ENCODE measurements around the gene KCNMA1.

The KCNMA1 gene

GRCh38 chr10:77669892-77670291, 32.3 kb upstream of the KCNMA1 start:
- Histone ChIP-seq H3K23ac (ENCODE audit: low read depth, low read length, poor library complexity) (no peak overlapping the region), H3K4me2 (ENCODE audit: insufficient read depth, low read length, poor library complexity, severe bottlenecking) (no peak overlapping the region), H2AK5ac (ENCODE audit: low read depth, low read length) (no peak overlapping the region), H3K18ac (ENCODE audit: low read length) (no peak overlapping the region), H2BK5ac (ENCODE audit: low read length) (no peak overlapping the region), H2BK120ac (ENCODE audit: low read depth, low read length) (no peak overlapping the region), H3K9me3 (replicated peaks in 1 of 2; ENCODE audit: control insufficient read depth in 2 of 2, insufficient read depth in 1 of 2, low read depth in 1 of 2, low read length in 2 of 2) (no peaks in the 10 kb centered on the region), H3K36me3 (replicated peaks in 1 of 2; ENCODE audit: control insufficient read depth in 2 of 2, insufficient read depth in 2 of 2, low read length in 2 of 2) (no peaks in the 10 kb centered on the region), H3K14ac (ENCODE audit: low read length) (no peak overlapping the region), H4K8ac (ENCODE audit: low read depth, low read length) (no peak overlapping the region), H4K91ac (ENCODE audit: low read depth, low read length, poor library complexity) (no peak overlapping the region), H2AFZ (ENCODE audit: low read length) (no peak overlapping the region), H3K79me1 (ENCODE audit: low read depth, low read length) (no peaks in the 10 kb centered on the region), H3K9ac (ENCODE audit: low read depth, low read length, poor library complexity) (no peak overlapping the region), H3K27me3 (ENCODE audit: control insufficient read depth in 3 of 3, insufficient read depth in 3 of 3, low read depth in 1 of 3, low read length in 3 of 3) (peaks cover 0 to 7% (median 0%) of the 10 kb centered on the region in 3 experiments), H3K27ac (replicated peaks; ENCODE audit: low read length) (no peak overlapping the region), H3K4me1 (ENCODE audit: control insufficient read depth in 2 of 2, insufficient read depth in 1 of 2, low read depth in 1 of 2, low read length in 2 of 2) (no peaks in the 10 kb centered on the region), H2BK12ac (ENCODE audit: low read length) (no peak overlapping the region), H2BK15ac (ENCODE audit: low read length) (no peak overlapping the region), H3K4me3 (ENCODE audit: low read length in 2 of 2) (no peak overlapping the region), H3K4ac (ENCODE audit: low read length) (no peak overlapping the region)
- no peak for DNase-seq (ENCODE audit: low spot score)

GRCh38 chr10:77667426-77668324, 30.1 kb upstream of the KCNMA1 start:
- H2BK5ac ChIP-seq (ENCODE audit: low read length): no peak overlapping the region
- H3K9ac ChIP-seq (ENCODE audit: low read depth, low read length, poor library complexity): no peak overlapping the region
- DNase-seq (ENCODE audit: low spot score): no peak
- no peak overlapping the region for H4K91ac ChIP-seq (ENCODE audit: low read depth, low read length, poor library complexity)
- no peak overlapping the region for H3K14ac ChIP-seq (ENCODE audit: low read length)
- H3K4me1 ChIP-seq (ENCODE audit: control insufficient read depth in 2 of 2, insufficient read depth in 1 of 2, low read depth in 1 of 2, low read length in 2 of 2): peaks cover 1 to 12% of the 10 kb centered on the region in 2 donors
- no peaks in the 10 kb centered on the region for H3K9me3 ChIP-seq (replicated peaks in 1 of 2; ENCODE audit: control insufficient read depth in 2 of 2, insufficient read depth in 1 of 2, low read depth in 1 of 2, low read length in 2 of 2)
- no peak overlapping the region for H2BK12ac ChIP-seq (ENCODE audit: low read length)
- no peak overlapping the region for H2AK5ac ChIP-seq (ENCODE audit: low read depth, low read length)
- H3K23ac ChIP-seq (ENCODE audit: low read depth, low read length, poor library complexity): no peak overlapping the region
- H3K4me2 ChIP-seq (ENCODE audit: insufficient read depth, low read length, poor library complexity, severe bottlenecking): no peak overlapping the region
- H3K4me3 ChIP-seq (ENCODE audit: low read length in 2 of 2): no peak overlapping the region
- H3K79me1 ChIP-seq (ENCODE audit: low read depth, low read length): no peaks in the 10 kb centered on the region
- H3K4ac ChIP-seq (ENCODE audit: low read length): no peak overlapping the region
- no peak overlapping the region for H2BK15ac ChIP-seq (ENCODE audit: low read length)
- H3K27me3 ChIP-seq (ENCODE audit: control insufficient read depth in 3 of 3, insufficient read depth in 3 of 3, low read depth in 1 of 3, low read length in 3 of 3): peaks cover 0 to 7% (median 0%) of the 10 kb centered on the region in 3 experiments
- no peaks in the 10 kb centered on the region for H3K36me3 ChIP-seq (replicated peaks in 1 of 2; ENCODE audit: control insufficient read depth in 2 of 2, insufficient read depth in 2 of 2, low read length in 2 of 2)
- no peak overlapping the region for H2BK120ac ChIP-seq (ENCODE audit: low read depth, low read length)
- no peak overlapping the region for H3K18ac ChIP-seq (ENCODE audit: low read length)
- no CpG with 5 or more reads among the region's 3 CpGs for WGBS, 2 donors (ENCODE audit: extremely low coverage in 2 of 2, insufficient read length in 2 of 2, insufficient replicate concordance in 1 of 2)
- no peak overlapping the region for H2AFZ ChIP-seq (ENCODE audit: low read length)
- no peak overlapping the region for H4K8ac ChIP-seq (ENCODE audit: low read depth, low read length)
- H3K27ac ChIP-seq (replicated peaks; ENCODE audit: low read length): no peak overlapping the region

- DNase-seq (ENCODE audit: low spot score): no peak
Observed at GRCh38 chr10:77666821-77667220, 29.2 kb upstream of the KCNMA1 start.

GRCh38 chr10:77664696-77665095, 27.1 kb upstream of the KCNMA1 start:
- Histone ChIP-seq H4K91ac (ENCODE audit: low read depth, low read length, poor library complexity) (no peak overlapping the region), H3K4ac (ENCODE audit: low read length) (no peak overlapping the region), H3K18ac (ENCODE audit: low read length) (no peak overlapping the region), H3K4me1 (ENCODE audit: control insufficient read depth in 2 of 2, insufficient read depth in 1 of 2, low read depth in 1 of 2, low read length in 2 of 2) (peaks cover 1 to 12% of the 10 kb centered on the region in 2 donors), H3K4me3 (ENCODE audit: low read length in 2 of 2) (no peak overlapping the region), H3K4me2 (ENCODE audit: insufficient read depth, low read length, poor library complexity, severe bottlenecking) (no peak overlapping the region), H3K9ac (ENCODE audit: low read depth, low read length, poor library complexity) (no peak overlapping the region), H3K14ac (ENCODE audit: low read length) (no peak overlapping the region), H2BK5ac (ENCODE audit: low read length) (no peak overlapping the region), H3K27me3 (ENCODE audit: control insufficient read depth in 3 of 3, insufficient read depth in 3 of 3, low read depth in 1 of 3, low read length in 3 of 3) (no peaks in the 10 kb centered on the region), H2BK12ac (ENCODE audit: low read length) (no peak overlapping the region), H3K36me3 (replicated peaks in 1 of 2; ENCODE audit: control insufficient read depth in 2 of 2, insufficient read depth in 2 of 2, low read length in 2 of 2) (no peaks in the 10 kb centered on the region), H2AK5ac (ENCODE audit: low read depth, low read length) (no peak overlapping the region), H3K9me3 (replicated peaks in 1 of 2; ENCODE audit: control insufficient read depth in 2 of 2, insufficient read depth in 1 of 2, low read depth in 1 of 2, low read length in 2 of 2) (no peaks in the 10 kb centered on the region), H3K79me1 (ENCODE audit: low read depth, low read length) (no peaks in the 10 kb centered on the region), H2AFZ (ENCODE audit: low read length) (no peak overlapping the region), H4K8ac (ENCODE audit: low read depth, low read length) (no peak overlapping the region), H3K23ac (ENCODE audit: low read depth, low read length, poor library complexity) (no peak overlapping the region), H2BK15ac (ENCODE audit: low read length) (no peak overlapping the region), H3K27ac (replicated peaks; ENCODE audit: low read length) (no peak overlapping the region), H2BK120ac (ENCODE audit: low read depth, low read length) (no peak overlapping the region)
- WGBS, 2 donors (ENCODE audit: extremely low coverage in 2 of 2, insufficient read length in 2 of 2, insufficient replicate concordance in 1 of 2): no CpG with 5 or more reads among the region's 3 CpGs
- DNase-seq (ENCODE audit: low spot score): no peak

More at GRCh38 chr10:77666821-77667220, 29.2 kb upstream of the KCNMA1 start:
- Histone ChIP-seq H3K4me2 (ENCODE audit: insufficient read depth, low read length, poor library complexity, severe bottlenecking) (no peak overlapping the region), H2BK120ac (ENCODE audit: low read depth, low read length) (no peak overlapping the region), H3K23ac (ENCODE audit: low read depth, low read length, poor library complexity) (no peak overlapping the region), H4K8ac (ENCODE audit: low read depth, low read length) (no peak overlapping the region), H2AFZ (ENCODE audit: low read length) (no peak overlapping the region), H2BK5ac (ENCODE audit: low read length) (no peak overlapping the region), H3K27ac (replicated peaks; ENCODE audit: low read length) (no peak overlapping the region), H4K91ac (ENCODE audit: low read depth, low read length, poor library complexity) (no peak overlapping the region), H3K4me1 (ENCODE audit: control insufficient read depth in 2 of 2, insufficient read depth in 1 of 2, low read depth in 1 of 2, low read length in 2 of 2) (peaks cover 1 to 12% of the 10 kb centered on the region in 2 donors), H3K18ac (ENCODE audit: low read length) (no peak overlapping the region), H3K4ac (ENCODE audit: low read length) (no peak overlapping the region), H2BK15ac (ENCODE audit: low read length) (no peak overlapping the region), H2AK5ac (ENCODE audit: low read depth, low read length) (no peak overlapping the region), H3K79me1 (ENCODE audit: low read depth, low read length) (no peaks in the 10 kb centered on the region), H3K9ac (ENCODE audit: low read depth, low read length, poor library complexity) (no peak overlapping the region), H3K14ac (ENCODE audit: low read length) (no peak overlapping the region), H2BK12ac (ENCODE audit: low read length) (no peak overlapping the region), H3K9me3 (replicated peaks in 1 of 2; ENCODE audit: control insufficient read depth in 2 of 2, insufficient read depth in 1 of 2, low read depth in 1 of 2, low read length in 2 of 2) (no peaks in the 10 kb centered on the region), H3K36me3 (replicated peaks in 1 of 2; ENCODE audit: control insufficient read depth in 2 of 2, insufficient read depth in 2 of 2, low read length in 2 of 2) (no peaks in the 10 kb centered on the region), H3K27me3 (ENCODE audit: control insufficient read depth in 3 of 3, insufficient read depth in 3 of 3, low read depth in 1 of 3, low read length in 3 of 3) (peaks cover 0 to 7% (median 0%) of the 10 kb centered on the region in 3 experiments), H3K4me3 (ENCODE audit: low read length in 2 of 2) (no peak overlapping the region)
- WGBS, 2 donors (ENCODE audit: extremely low coverage in 2 of 2, insufficient read length in 2 of 2, insufficient replicate concordance in 1 of 2): no CpG with 5 or more reads among the region's 2 CpGs

All from neuronal stem cell (in vitro differentiated cells).